ENCODE measurements around the gene CMSS1.

The CMSS1 gene

GRCh38 chr3:99783011-99783573, 34.6 kb upstream of the CMSS1 start:
- H3K27me3 ChIP-seq: peaks cover 20% of the 10 kb centered on the region
- no peak for DNase-seq
- no peaks in the 10 kb centered on the region for H3K9me3 ChIP-seq
- H3K4me1 ChIP-seq: no peaks in the 10 kb centered on the region
- no peaks in the 10 kb centered on the region for H3K36me3 ChIP-seq
- H3K4me3 ChIP-seq (ENCODE audit: low read depth, low read length): no peak overlapping the region
- TF ChIP-seq CTCF (IDR thresholded peaks at IDR 0.05; ENCODE audit: low read depth, low read length): no peak

GRCh38 chr3:99789011-99789721, 28.5 kb upstream of the CMSS1 start:
- DNase-seq: peak; percentile 53
- TF ChIP-seq CTCF (IDR thresholded peaks at IDR 0.05; ENCODE audit: low read depth, low read length): peak; percentile 82
- H3K36me3 ChIP-seq: no peaks in the 10 kb centered on the region
- no peak overlapping the region for H3K4me3 ChIP-seq (ENCODE audit: low read depth, low read length)
- H3K9me3 ChIP-seq: no peaks in the 10 kb centered on the region
- H3K27me3 ChIP-seq: peaks cover 4% of the 10 kb centered on the region; the same call in 1 of the 2 replicates
- peaks cover 3% of the 10 kb centered on the region; the same call in 1 of the 2 replicates for H3K4me1 ChIP-seq

GRCh38 chr3:99794485-99794884, 23.2 kb upstream of the CMSS1 start:
- no peak for TF ChIP-seq CTCF (IDR thresholded peaks at IDR 0.05; ENCODE audit: low read depth, low read length)
- no peaks in the 10 kb centered on the region for H3K36me3 ChIP-seq
- DNase-seq: no peak
- peaks cover 3% of the 10 kb centered on the region; the same call in 1 of the 2 replicates for H3K4me1 ChIP-seq
- no peaks in the 10 kb centered on the region for H3K9me3 ChIP-seq
- H3K27me3 ChIP-seq: no peaks in the 10 kb centered on the region
- H3K4me3 ChIP-seq (ENCODE audit: low read depth, low read length): no peak overlapping the region

- TF ChIP-seq CTCF (IDR thresholded peaks at IDR 0.05; ENCODE audit: low read depth, low read length): no peak
- Histone ChIP-seq H3K9me3 (no peaks in the 10 kb centered on the region), H3K4me3 (ENCODE audit: low read depth, low read length) (no peak overlapping the region), H3K27me3 (no peaks in the 10 kb centered on the region), H3K36me3 (no peaks in the 10 kb centered on the region), H3K4me1 (no peaks in the 10 kb centered on the region)
- DNase-seq: no peak
Measured at GRCh38 chr3:99795573-99795972, 22.1 kb upstream of the CMSS1 start.

GRCh38 chr3:99799422-99799821, 18.2 kb upstream of the CMSS1 start:
- H3K9me3 ChIP-seq: no peaks in the 10 kb centered on the region
- H3K36me3 ChIP-seq: no peaks in the 10 kb centered on the region
- no peak overlapping the region for H3K4me3 ChIP-seq (ENCODE audit: low read depth, low read length)
- H3K4me1 ChIP-seq: no peaks in the 10 kb centered on the region
- TF ChIP-seq CTCF (IDR thresholded peaks at IDR 0.05; ENCODE audit: low read depth, low read length): no peak
- no peak for DNase-seq
- H3K27me3 ChIP-seq: no peaks in the 10 kb centered on the region

GRCh38 chr3:99803297-99803696, 14.4 kb upstream of the CMSS1 start:
- no peak for TF ChIP-seq CTCF (IDR thresholded peaks at IDR 0.05; ENCODE audit: low read depth, low read length)
- Histone ChIP-seq H3K36me3 (no peaks in the 10 kb centered on the region), H3K27me3 (no peaks in the 10 kb centered on the region), H3K4me3 (ENCODE audit: low read depth, low read length) (no peak overlapping the region), H3K4me1 (no peaks in the 10 kb centered on the region), H3K9me3 (no peaks in the 10 kb centered on the region)
- no peak for DNase-seq
